ENCODE data around the gene FXYD3. TPM values are rescaled to one million over a fixed set of nuclear protein-coding genes. Genes with fewer than 3 reads are reported as not detected.
A peak's percentile ranks its signal among the peaks of the same experiment; 100 is the strongest.

FXYD3 gene
- total RNA-seq, 1 donor from 2014 or later, result 2.8 TPM

- Mint-ChIP-seq H3K4me3 (peak overlapping the region; percentile 87), H3K27ac (ENCODE audit: unreplicated experiment) (no peak overlapping the region), H3K36me3 (ENCODE audit: low read depth) (no peaks in the 10 kb centered on the region), H3K27me3 (ENCODE audit: low read depth) (peaks cover 84% of the 10 kb centered on the region), H3K4me1 (peaks cover 32% of the 10 kb centered on the region), H3K9me3 (no peaks in the 10 kb centered on the region)
- peak; percentile 70 for TF ChIP-seq CTCF (conservative IDR thresholded peaks at IDR 0.05)
- peak; percentile 57 for DNase-seq (ENCODE audit: low read depth, low spot score)
These were observed 38.3 kb downstream of the FXYD3 start for GRCh38 chr19:35153701-35154524.

DNA sequence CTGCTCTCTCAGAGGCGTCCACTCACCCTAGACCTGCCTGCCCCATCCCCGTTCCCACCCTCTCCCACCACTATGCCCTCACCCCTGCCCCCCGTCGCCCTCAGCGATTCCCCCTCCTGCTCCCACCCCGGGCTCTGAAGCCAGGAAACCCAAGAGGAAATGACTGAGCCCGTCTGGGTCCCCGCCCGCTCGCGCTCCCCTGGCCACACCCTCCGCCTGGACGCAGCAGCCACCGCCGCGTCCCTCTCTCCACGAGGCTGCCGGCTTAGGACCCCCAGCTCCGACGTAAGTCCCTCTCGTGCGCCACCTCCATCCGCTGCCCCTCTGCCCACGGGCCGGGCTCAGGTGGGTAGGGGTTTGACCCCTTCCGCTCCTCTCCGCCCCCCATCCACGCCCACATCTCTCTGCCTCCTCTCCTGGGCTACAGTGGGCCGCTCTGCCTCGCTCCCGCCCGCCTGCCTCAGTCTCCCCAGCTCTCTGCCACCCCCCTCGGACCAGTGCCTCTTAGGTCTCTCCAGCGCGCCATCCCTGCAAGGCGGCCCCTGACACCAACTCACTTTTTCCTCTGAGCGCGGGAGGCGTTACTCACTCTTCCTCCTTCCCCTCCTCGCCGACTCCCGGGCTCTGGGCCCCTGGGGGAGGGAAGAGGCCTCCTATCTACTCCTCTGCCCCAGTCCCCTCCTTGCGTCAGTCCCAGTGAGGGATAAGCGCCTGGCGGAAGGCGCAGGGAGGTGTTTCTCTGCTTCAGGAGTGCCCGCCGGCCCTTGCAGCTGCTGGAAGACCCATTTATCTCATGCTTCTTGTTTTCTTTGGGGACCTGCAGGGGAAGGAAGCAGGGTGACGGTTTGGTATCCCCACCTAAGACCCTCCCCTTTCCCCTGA, 39.1 kb downstream of the FXYD3 start, which contains the start of gene FXYD5:
TSS of gene FXYD5 (plus strand) at position 211 of the 882 bp plus-strand sequence. CDS start 816 bp downstream, outside the sequence.
- H3K36me3 Mint-ChIP-seq (ENCODE audit: low read depth), result no peaks in the 10 kb centered on the region
- H3K4me1 Mint-ChIP-seq, result peaks cover 36% of the 10 kb centered on the region
- DNase-seq (ENCODE audit: low read depth, low spot score), result no peak
- H3K27ac Mint-ChIP-seq (ENCODE audit: unreplicated experiment), result peak within 1 kb of the TSS; percentile 43
- H3K4me3 Mint-ChIP-seq, result peak within 1 kb of the TSS; percentile 87
- no peaks in the 10 kb centered on the region for H3K9me3 Mint-ChIP-seq
- TF ChIP-seq CTCF (conservative IDR thresholded peaks at IDR 0.05), result peak; percentile 26
- peaks cover 84% of the 10 kb centered on the region for H3K27me3 Mint-ChIP-seq (ENCODE audit: low read depth)

- H3K4me1 Mint-ChIP-seq, result peaks cover 32% of the 10 kb centered on the region
- H3K27ac Mint-ChIP-seq (ENCODE audit: unreplicated experiment), result no peak overlapping the region
- H3K9me3 Mint-ChIP-seq, result no peaks in the 10 kb centered on the region
- no peaks in the 10 kb centered on the region for H3K36me3 Mint-ChIP-seq (ENCODE audit: low read depth)
- no peak for DNase-seq (ENCODE audit: low read depth, low spot score)
- H3K27me3 Mint-ChIP-seq (ENCODE audit: low read depth), result peaks cover 81% of the 10 kb centered on the region
- TF ChIP-seq CTCF (conservative IDR thresholded peaks at IDR 0.05), result no peak
- peak overlapping the region; percentile 87 for H3K4me3 Mint-ChIP-seq
These were observed 39.8 kb downstream of the FXYD3 start for GRCh38 chr19:35155441-35155840.

DNA sequence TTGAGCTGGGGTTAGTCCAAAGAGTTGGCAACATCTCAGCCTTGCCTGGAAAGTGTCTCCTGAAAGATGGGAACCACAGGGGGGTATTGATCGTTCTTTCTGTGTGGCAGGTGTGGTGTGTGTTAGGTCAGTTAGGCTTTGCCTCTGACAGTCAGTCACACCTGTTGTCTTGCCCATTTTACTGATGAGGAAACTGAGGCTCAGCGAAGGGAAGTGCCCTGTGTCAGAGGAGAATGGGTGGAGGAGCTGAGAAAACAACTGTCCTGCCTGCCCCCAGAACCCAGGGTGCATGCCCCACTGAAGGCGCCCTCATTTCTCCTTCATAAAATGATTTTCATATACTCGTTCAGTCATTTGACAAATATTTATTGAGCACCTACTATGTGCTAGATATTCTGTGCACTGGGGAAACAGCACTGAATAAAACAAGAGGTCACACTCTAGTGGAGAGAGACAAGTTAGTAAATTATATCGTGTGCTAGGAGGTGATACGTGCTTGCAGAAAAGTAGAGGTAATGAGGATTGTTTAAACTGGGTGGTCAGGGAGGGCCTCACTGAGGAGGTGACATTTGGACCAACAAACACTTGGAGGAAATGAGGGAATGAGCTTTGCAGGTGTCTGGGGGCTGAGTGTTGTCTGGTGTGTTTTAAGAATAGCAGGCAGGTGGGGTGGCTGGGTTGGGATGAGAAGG, 40.5 kb downstream of the FXYD3 start:
- H3K27ac Mint-ChIP-seq (ENCODE audit: unreplicated experiment), result no peak overlapping the region

More for the DNA sequence above, 40.5 kb downstream of the FXYD3 start:
- H3K36me3 Mint-ChIP-seq (ENCODE audit: low read depth), result no peaks in the 10 kb centered on the region
- no peaks in the 10 kb centered on the region for H3K9me3 Mint-ChIP-seq
- no peak for DNase-seq (ENCODE audit: low read depth, low spot score)
- peaks cover 29% of the 10 kb centered on the region for H3K4me1 Mint-ChIP-seq
- H3K4me3 Mint-ChIP-seq, result peak overlapping the region; percentile 49
- peaks cover 76% of the 10 kb centered on the region for H3K27me3 Mint-ChIP-seq (ENCODE audit: low read depth)
- TF ChIP-seq CTCF (conservative IDR thresholded peaks at IDR 0.05), result no peak
